Transverse colon (tissue), 4 donors: ENCODE results near the gene CDC42.

ENCODE experiments used
- EP300 ChIP-seq: sonication (generic); formaldehyde crosslinking; IDR thresholded peaks from one replicate; pipeline ENCODE4 v1.6.1; 2017; ENCODE audit warnings: antibody characterized with exemption, low read depth
- POLR2A ChIP-seq: fragments of 450-650 bp; IDR thresholded peaks from one replicate; pipeline ENCODE4 v1.6.1; 2016; ENCODE audit warnings: antibody characterized with exemption, mild to moderate bottlenecking, moderate library complexity
- POLR2AphosphoS5 ChIP-seq, 3 donors: sonication (generic); formaldehyde crosslinking; IDR thresholded peaks; one replicate each; pipeline ENCODE4 v1.6.1; 2016; ENCODE audit warnings: antibody characterized with exemption in 3 of 3
- TF ChIP-seq, protein P1 (sequence below), 5 experiments: fragments of 200-600 bp in 3 of 5; fragments of 450-650 bp in 2 of 5; sonication (generic) in 3 of 5; IDR thresholded peaks; 1 replicate in 2 of 5; 2 replicates in 3 of 5; pipeline ENCODE4 v1.5.1; 2016 to 2017; ENCODE audit warnings: antibody characterized with exemption in 5 of 5, inconsistent platforms in 3 of 5, mild to moderate bottlenecking in 2 of 5, moderate library complexity in 1 of 5

DNA sequence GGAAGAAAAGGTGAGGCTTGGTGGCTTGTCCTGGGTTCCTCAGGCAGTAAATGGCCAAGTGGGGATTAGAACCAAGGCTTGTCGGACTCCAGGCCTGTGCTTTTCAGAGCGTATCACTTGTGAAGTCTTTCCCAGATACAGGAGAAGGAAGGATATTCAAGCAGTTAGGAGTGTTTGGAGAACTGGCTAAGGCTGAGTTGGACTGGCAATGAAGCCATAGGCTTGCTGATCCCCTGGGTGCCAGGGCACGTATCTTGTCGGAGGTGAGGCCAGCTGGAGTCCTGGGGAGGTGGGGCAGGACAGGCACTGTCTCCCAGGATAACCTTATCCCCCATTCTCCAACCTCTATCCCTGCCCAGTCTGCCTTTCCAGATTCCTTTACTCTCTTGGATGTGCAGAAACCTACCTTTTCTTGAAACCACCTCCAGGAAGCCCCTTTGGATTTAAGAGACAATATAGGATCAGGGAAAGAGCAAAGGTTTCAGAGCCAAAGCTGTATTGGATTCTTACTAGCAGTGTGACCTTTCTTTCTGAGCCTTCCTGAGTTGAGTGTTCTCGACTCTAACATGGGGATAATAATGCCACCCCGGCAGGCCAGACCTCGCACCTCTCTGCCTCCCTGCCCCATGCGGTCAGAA, 72.2 kb downstream of the CDC42 start:
- TF ChIP-seq, protein P1, sequence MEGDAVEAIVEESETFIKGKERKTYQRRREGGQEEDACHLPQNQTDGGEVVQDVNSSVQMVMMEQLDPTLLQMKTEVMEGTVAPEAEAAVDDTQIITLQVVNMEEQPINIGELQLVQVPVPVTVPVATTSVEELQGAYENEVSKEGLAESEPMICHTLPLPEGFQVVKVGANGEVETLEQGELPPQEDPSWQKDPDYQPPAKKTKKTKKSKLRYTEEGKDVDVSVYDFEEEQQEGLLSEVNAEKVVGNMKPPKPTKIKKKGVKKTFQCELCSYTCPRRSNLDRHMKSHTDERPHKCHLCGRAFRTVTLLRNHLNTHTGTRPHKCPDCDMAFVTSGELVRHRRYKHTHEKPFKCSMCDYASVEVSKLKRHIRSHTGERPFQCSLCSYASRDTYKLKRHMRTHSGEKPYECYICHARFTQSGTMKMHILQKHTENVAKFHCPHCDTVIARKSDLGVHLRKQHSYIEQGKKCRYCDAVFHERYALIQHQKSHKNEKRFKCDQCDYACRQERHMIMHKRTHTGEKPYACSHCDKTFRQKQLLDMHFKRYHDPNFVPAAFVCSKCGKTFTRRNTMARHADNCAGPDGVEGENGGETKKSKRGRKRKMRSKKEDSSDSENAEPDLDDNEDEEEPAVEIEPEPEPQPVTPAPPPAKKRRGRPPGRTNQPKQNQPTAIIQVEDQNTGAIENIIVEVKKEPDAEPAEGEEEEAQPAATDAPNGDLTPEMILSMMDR (IDR thresholded peaks at IDR 0.05), result no peak
- TF ChIP-seq POLR2A, result no peak
- no peak for TF ChIP-seq EP300
- TF ChIP-seq POLR2AphosphoS5 (IDR thresholded peaks at IDR 0.05), result no peak
